Kidney epithelial cell (primary cell): ENCODE measurements around the gene LPCAT1. TPM values are rescaled to one million over a fixed set of nuclear protein-coding genes. Genes with fewer than 3 reads are reported as not detected.

Experiments
- DNase-seq: peaks from one replicate; pipeline ENCODE4 v3.0.0-alpha.2; 2010; ENCODE audit warnings: low read depth
- H3K27me3 ChIP-seq: 2 replicates; pipeline ENCODE4 v1.6.0; 2011; ENCODE audit warnings: low read length; ENCODE audit not compliant: control insufficient read depth, insufficient read depth
- H3K36me3 ChIP-seq: 2 replicates; pipeline ENCODE4 v1.5.1; 2011; ENCODE audit warnings: low read length; ENCODE audit not compliant: control insufficient read depth, insufficient read depth
- H3K4me3 ChIP-seq: 2 replicates; pipeline ENCODE4 v1.5.1; 2011; ENCODE audit warnings: low read depth, mild to moderate bottlenecking, control low read depth, low read length
- total RNA-seq: library from RNA; depleted of rRNA; stranded (reverse); fragments of >200 nt; gene quantifications from 2 replicates; pipeline ENCODE4 v1.2.3, GENCODE V29; 2015
- TF ChIP-seq, protein P1 (sequence below): IDR thresholded peaks from 2 replicates; pipeline ENCODE4 v1.5.1; 2011; ENCODE audit warnings: mild to moderate bottlenecking, moderate library complexity, low read length, control low read depth, inconsistent platforms; ENCODE audit not compliant: insufficient read depth, poor library complexity, severe bottlenecking

The LPCAT1 gene
- total RNA-seq, 1 donor from 2014 or later = 87.6 TPM

DNA sequence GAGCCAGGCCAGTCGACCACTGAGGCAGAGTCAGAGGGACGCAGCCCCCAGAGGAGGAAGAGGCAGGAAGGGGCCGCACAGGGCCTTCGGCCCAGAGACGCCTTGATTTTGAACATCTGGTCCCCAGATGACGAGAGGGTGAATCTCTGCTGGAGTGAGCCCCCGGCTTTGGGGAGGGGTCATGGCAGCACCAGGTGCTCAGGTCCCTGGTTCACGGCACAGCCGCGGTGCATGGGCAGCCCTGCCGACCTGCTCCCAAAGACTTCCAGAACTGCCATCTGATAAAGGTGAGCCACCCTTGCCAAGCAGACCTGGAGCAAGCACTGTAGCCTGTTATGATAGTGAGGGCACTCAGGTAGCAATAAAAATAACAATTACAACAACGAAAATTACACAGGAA is 29.8 kb downstream of the LPCAT1 start:
- DNase-seq = no peak
- Histone ChIP-seq H3K36me3 (no peaks in the 10 kb centered on the region), H3K4me3 (no peak overlapping the region), H3K27me3 (no peaks in the 10 kb centered on the region)
- TF ChIP-seq, protein P1, sequence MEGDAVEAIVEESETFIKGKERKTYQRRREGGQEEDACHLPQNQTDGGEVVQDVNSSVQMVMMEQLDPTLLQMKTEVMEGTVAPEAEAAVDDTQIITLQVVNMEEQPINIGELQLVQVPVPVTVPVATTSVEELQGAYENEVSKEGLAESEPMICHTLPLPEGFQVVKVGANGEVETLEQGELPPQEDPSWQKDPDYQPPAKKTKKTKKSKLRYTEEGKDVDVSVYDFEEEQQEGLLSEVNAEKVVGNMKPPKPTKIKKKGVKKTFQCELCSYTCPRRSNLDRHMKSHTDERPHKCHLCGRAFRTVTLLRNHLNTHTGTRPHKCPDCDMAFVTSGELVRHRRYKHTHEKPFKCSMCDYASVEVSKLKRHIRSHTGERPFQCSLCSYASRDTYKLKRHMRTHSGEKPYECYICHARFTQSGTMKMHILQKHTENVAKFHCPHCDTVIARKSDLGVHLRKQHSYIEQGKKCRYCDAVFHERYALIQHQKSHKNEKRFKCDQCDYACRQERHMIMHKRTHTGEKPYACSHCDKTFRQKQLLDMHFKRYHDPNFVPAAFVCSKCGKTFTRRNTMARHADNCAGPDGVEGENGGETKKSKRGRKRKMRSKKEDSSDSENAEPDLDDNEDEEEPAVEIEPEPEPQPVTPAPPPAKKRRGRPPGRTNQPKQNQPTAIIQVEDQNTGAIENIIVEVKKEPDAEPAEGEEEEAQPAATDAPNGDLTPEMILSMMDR = no peak

DNA sequence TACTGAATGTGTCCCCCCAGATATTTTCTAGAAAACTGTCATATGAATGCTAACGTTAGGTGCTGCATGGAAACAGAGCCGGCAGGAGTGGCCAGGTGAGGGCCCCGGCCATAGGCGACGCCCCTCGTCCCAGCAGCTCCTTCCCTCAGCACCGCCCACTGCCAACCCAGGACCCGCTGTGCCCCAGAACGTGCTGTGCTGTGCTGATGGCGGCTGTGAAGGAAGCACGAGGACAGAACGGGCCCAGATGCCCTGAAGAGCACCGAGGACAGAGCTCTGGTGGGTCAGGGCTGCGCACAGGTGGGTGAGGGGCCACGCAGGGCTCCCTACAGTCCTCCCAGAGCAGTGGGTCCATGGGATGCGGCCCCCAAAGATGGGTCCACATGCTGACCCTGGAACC is 30.3 kb downstream of the LPCAT1 start:
- Histone ChIP-seq H3K36me3 (no peaks in the 10 kb centered on the region), H3K4me3 (no peak overlapping the region)
- TF ChIP-seq, protein P1 = no peak

DNA sequence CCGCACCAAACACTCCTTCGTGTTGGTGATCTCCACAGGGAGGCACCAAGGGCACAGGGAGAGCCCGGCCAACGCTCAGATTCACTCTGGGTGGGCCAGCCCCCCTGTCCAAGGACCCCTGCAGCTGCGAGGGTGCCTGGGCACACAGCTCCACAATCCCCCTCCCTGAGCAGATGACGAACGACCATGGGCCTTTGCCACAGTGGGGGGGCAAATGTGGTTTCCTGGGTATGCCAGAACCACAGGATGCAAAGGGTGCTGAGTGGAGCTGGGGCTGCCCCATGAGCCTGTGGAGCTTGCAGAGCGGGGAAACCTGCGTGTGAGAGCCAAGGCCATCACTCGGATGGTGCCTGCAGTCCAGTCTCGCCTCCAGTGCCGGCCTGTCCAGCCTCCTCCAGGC is 31.0 kb downstream of the LPCAT1 start:
- TF ChIP-seq, protein P1 = no peak
- Histone ChIP-seq H3K4me3 (no peak overlapping the region), H3K36me3 (no peaks in the 10 kb centered on the region), H3K27me3 (no peaks in the 10 kb centered on the region)
- DNase-seq = no peak

More for the DNA sequence above, 30.3 kb downstream of the LPCAT1 start:
- no peaks in the 10 kb centered on the region for H3K27me3 ChIP-seq
- no peak for DNase-seq

DNA sequence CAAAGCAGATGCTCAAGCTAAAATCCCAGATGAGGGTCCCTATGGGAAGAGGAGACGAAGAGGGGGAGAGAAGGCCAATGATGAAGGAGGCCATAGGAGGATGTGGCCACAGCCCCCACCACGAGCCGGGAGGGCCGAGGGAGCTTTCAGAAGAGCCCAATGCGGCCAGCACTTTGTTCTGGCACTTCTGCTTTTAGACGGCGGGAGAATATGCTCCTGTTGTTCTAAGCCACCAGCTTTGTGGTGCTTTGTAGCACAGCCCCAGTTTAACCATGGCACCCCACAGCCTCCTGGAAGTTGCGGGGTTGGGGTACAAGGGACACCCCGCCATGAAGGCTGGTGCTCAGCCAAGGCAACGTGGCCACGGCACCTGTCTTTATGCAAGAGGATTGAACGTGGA is 33.4 kb downstream of the LPCAT1 start:
- H3K27me3 ChIP-seq = no peaks in the 10 kb centered on the region
- no peak overlapping the region for H3K4me3 ChIP-seq
- TF ChIP-seq, protein P1 = no peak
- no peak for DNase-seq
- peaks cover 2% of the 10 kb centered on the region for H3K36me3 ChIP-seq

DNA sequence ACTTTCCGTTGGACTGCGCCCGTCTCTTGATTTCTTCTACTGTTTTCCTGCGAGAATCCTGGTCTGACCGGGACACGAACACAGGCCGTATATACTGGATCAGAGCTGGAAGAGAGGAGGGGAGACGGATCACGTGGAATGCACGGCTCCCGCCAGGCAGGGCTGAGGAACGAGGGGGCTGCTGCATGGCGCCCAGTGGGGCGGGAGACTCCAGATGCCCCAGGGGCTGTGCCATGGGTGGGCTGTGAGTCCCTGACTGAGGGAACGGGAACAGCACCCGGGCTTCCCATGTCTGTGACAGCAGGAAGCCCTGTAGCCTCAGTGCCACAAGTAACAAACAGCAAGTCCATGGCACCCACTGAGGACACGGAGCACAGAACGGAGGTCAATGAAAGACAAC is 34.0 kb downstream of the LPCAT1 start:
- TF ChIP-seq, protein P1 = no peak
- peaks cover 2% of the 10 kb centered on the region for H3K36me3 ChIP-seq
- no peaks in the 10 kb centered on the region for H3K27me3 ChIP-seq
- no peak overlapping the region for H3K4me3 ChIP-seq
- DNase-seq = no peak

DNA sequence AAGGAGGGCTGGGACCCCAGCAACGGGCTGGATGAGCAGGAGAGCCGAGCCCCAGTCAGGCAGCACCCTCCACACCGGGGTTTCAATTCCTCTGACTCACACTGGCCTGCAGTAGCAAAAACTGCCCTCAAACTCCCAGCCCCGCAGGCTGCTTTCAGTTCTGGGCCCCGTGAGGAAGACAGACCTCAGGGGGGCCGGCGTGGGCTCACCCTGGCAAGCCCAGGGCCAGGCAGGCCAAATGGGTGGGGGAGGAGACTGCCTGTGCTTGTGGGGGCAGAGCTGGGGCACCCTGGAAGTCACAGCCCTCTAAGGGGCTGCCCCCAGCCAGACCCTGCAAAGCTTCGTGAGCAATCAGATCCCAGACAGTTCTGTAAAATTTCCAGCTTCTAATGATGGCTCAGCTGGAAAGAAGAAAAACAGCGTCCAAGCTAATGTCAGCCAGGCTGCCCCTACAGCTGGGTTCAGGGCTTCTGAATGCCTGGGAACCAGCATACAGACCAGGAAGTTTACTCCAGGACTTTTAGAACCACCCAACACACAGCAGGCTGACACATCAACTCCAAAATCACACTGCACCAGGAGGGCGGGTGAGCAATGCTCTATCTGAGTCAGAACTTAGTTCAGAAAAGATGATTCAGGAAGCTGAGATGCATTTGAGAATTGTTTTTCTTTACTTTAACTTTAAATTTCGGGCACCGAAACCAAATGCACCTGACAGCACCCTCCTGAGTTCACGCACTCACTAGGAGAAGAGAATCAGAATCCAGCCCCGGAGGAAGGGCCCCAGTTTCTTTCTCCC is 34.7 kb downstream of the LPCAT1 start:
- no peak for DNase-seq
- no peak overlapping the region for H3K4me3 ChIP-seq
- H3K36me3 ChIP-seq = peaks cover 2% of the 10 kb centered on the region
- TF ChIP-seq, protein P1 = no peak
- H3K27me3 ChIP-seq = no peaks in the 10 kb centered on the region
